Jurkat, Clone E6-1 (cell line): Measurements from ENCODE around the gene ADGRL3.

Experiments used
- DNase-seq: peaks from one replicate; pipeline ENCODE4 v3.0.0-alpha.2; 2011; ENCODE audit warnings: low read depth, low spot score
- H3K4me3 ChIP-seq: 2 replicates; pipeline ENCODE4 v1.5.1; 2011; ENCODE audit warnings: mild to moderate bottlenecking, low read length, control low read depth, moderate library complexity

Gene ADGRL3

DNA sequence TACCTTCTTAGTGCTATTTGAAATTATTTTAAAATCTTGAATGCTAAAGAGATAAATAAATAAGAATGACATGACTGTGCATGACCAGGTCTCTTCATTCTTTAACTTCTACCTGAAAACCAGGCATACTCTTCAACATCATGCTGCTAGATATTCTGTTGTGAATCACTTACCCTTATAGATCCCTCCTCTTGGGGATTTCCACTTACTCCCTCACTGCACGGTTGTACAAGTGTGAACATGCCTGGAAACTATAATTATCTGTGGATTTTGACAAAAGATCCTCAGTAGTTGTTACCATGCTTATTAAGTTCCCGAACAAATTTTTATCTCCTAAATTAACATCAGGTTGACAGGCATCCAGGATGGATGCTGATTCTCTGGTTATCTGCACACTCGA, 54.3 kb downstream of the ADGRL3 start:
- DNase-seq = no peak

DNA sequence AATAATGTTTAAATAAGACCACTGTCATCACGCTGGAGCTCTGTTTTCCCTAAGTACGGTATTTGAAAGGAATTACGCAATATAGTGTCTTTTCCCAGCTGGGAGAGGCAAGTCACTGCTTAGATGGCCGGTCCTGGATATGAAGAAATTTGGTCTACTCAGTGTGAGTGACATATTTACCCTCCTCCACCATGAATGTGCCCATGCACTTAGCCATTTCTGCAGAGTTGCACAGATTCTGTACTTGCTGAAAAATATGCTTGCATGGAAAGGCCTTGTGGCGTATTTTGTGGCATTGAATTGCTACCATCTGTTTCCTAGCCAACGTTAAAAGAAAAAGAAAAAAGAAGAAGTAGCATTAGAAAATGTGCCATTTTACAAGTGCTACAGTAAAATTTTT, 73.1 kb downstream of the ADGRL3 start:
- no peak for DNase-seq
- no peak overlapping the region for H3K4me3 ChIP-seq

More for the DNA sequence above, 54.3 kb downstream of the ADGRL3 start:
- H3K4me3 ChIP-seq = no peak overlapping the region

DNA sequence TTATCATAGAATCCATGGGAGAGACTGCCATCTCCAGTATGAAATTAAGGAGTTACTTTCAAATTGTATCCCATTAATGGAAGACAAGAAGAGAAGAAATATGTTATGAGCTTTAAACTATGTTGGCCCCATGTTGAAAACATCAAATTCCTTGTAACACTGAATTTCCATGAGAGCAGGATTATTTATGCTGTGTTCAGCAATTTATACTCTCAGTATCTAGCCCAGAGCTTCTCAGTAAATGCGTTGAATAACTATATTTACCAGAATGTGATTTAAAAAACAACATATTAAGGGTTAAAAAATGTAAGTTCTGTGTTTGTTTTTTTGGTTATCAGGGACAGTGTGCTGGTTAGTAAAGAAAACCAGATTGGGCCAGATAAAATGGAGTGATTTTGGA, 74.2 kb downstream of the ADGRL3 start:
- no peak for DNase-seq
- no peak overlapping the region for H3K4me3 ChIP-seq

DNA sequence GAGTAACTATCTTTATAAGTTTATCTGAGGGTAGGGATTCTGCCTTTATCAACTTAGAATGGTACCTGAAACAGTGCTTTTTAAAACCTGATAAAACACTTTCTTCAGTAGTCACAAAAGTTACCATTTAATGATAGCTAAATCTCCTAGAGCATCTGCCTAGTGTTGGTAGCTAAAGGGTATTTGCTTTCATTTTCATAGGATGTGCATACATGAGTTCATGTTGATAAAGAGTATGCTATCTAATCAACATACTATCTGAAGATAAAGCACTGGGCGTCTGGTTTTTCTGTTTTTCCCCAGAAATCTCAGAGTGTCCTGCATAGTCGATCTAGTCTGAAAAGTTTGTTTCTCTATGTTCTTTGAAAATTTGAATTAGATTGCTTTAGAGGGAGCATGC, 75.1 kb downstream of the ADGRL3 start:
- no peak for DNase-seq
- H3K4me3 ChIP-seq = no peak overlapping the region

DNA sequence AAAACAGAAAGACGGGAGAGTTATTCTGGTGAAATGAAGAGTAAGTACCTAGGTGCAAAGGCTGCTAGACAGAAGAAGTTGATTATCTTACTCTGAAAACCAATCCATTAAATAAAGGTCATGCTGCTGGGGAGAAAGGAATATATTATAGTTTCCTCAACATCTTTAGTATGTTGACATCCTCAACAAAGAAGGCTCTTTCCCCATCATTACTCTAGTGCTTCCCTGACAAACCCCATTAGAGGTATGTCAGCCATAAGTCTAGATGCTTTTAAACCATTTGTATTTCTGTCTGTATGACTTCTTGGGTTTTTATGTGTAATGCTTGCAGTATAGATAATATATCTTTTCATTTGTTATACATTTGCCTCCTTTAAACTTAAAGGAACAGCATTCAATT, 75.9 kb downstream of the ADGRL3 start:
- no peak overlapping the region for H3K4me3 ChIP-seq
- no peak for DNase-seq

DNA sequence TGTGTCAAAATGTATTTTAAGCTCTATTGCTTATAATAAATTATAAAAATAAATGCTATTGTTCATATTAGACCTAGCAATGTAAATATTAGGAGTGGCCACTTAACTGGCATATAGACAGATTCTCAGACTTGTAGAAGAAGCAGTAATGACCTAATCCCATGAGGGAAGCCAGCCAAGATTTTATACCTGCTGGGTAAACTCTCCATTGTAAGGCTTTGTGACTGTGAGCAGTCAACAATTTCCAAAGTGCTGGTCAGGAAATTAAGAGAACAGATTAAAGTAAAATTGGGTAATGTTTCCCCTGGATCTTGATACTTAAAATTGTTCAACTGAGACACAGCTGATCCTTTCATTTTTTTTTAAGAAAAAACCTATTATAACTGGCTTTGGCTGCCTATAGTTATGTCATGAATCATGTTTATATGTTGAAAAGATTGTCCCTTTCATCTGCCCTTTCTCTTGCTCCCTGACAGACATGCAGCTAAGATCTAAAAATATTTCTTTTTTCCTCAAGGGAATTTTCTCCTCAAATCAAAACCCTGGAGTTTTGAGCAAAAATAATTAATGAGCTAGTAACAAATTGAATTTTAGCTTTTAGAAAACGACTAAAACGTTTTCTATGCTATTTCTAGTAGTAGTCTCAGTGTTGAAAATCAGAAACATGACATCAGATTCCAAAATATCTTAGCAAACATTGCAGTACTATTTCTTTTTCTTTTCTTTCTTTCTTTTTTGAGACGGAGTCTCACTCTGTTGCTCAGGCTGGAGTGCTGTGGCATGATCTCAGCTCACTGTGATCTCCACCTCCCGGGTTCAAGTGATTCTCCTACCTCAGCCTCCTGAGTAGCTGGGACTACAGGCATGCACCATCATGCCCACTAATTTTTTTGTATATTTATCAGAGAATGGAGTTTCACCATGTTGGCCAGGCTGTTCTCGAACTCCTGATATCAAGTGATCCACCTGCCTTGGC, 77.9 kb downstream of the ADGRL3 start:
- H3K4me3 ChIP-seq = no peak overlapping the region
- no peak for DNase-seq

DNA sequence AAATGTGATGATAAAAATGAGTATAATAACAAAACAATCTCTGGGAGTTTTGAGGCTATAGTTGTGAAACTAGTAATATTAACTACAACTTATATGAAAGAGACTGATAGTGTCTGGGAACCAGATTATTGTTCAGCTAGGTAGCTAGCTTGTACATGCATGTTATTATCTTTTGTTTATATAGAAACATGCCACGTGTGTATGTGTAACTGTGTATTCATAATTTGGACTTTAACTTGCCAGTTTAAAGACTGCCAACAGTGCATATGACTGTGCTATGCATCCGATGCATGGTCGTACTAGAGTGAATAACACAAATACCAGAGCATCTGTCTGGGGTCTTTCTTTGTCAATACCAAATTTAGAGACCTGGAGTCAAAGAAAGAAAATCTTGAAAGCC, 92.2 kb downstream of the ADGRL3 start:
- DNase-seq = no peak
- no peak overlapping the region for H3K4me3 ChIP-seq

DNA sequence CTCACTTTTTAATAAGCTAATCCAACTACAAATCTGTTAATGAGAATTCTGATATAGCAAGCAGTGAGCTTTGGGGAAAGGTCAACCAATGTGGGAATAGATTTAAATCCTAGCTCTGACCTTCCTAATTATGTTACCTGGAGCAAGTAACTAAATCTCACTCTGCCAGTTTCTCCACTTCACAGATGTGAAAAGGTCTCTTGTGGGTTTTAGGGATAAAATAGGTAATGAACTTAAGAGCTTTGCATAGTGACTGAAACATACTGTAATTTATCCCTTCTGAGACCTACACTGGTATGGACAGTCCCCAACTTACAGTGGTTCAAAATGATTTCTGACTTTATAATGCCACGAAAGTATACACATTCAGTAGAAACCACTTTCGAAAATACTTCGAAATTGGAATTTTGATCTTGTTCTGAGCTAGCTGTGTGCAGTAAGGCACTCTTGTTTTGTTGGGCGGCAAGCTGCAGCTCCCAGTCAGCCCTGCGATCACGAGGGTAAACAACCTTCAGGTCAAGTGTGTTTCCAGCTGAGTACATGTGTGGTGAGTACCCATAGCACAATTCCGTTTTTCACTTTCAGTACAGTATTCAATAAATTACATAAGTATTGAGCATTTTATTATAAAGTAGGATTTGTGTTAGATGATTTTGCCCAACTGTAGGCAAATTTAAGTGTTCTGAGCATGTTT, 93.7 kb downstream of the ADGRL3 start:
- no peak overlapping the region for H3K4me3 ChIP-seq
- no peak for DNase-seq

DNA sequence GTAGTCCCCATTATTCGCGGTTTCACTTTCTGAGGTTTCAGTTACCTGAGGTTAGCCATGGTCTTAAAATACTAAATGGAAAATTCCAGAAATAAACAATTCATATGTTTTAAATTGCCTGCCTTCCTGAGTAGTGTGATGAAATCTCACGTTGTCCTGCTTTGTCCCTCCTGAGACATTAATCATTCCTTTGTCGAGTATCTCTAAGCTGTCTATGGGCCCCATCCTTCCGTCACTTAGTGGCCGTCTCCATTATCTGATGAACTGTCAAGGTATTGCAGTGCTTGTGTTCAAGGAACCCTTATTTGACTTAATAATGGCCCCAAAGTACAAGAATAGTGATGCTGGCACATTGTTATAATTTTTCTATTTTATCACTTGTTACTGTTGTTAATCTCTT, 94.8 kb downstream of the ADGRL3 start:
- no peak overlapping the region for H3K4me3 ChIP-seq
- DNase-seq = no peak

DNA sequence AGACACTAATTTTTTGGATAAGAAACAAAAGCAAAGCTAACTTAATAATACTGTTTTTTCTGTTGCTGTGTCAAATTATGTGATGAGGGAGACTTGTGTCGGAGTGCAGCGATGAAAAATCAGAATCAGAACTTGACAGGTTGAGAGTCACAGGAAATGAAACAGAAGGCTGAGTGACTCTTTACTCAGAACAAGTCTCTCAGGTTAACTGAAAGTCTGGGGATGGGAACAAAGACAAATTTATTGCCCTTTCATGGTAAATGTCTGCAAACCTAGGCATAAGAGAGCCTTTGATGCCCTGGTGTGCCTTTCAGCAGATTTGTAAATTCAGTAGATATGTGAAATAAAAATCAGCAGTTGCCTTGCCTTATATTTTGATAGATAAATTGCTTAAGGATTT, 96.0 kb downstream of the ADGRL3 start:
- no peak overlapping the region for H3K4me3 ChIP-seq
- no peak for DNase-seq

DNA sequence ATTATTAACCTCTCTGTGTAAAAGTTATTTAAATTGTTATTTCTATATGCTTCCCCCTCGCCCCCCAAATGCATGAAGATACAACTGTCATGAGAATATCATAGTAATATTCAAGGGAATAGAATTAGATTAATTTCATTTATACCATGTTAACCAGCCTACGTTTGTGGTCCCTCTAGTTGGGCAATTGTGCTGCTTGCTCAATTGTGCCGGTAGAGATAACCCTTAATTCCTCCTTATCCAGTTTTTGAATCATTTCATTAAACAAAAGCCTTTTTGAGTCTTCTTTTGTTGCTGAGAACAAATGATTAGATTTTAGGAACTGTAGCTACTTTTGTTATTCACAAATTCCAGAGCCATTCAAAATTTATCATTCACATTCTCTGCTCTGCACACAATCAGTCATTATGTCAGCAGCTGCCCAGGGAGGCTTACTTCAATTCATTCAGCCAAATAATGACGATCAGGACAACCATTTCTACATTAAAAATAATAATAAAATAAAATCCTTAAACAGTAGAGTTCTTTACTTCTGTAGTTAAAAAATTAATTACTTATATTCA, 98.1 kb downstream of the ADGRL3 start:
- no peak overlapping the region for H3K4me3 ChIP-seq
- DNase-seq = no peak

DNA sequence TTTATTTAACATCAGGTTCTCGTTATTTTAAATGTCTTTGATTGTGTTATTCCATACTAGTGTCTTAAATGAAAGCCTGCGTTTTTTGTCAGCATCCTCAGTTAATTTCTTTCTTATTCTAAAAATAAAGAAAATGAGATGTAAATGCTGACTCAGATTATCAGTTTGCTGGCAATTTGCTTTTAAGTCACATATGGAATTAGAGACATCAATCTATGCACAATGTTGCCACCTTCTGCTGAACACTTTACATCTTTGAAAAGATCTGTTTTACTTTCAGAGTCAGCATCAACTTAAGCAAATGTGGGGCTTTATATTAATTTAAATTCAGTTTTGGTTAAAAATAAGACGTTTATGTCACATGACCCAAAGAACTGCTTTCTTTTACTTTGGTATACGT, 99.2 kb downstream of the ADGRL3 start:
- H3K4me3 ChIP-seq = no peak overlapping the region
- no peak for DNase-seq

DNA sequence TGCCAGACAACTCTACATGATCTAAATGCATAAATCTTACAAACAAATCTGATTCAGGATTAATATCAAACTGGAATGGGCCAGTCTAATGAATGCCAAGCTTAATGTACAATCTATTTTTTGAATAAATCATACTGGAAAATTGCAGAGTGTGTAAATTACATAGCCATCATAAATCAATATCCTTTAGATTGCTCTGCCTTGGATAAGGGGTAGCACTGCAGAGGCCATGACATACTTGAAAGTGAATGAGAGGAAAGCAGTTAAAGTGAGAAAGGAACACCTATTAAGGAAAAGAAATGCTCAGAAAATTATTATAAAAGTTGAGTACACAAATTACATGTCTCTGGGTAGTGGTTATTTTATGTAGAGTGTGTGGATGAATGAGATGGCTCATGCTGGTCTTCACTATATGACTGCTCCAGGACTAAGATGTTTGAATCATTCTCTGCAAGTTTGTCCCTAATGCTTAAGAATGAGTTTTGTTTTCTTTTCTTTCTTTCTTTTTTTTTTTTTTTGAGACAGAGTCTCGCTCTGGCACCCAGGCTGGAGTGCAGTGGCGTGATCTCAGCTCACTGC, 100.2 kb downstream of the ADGRL3 start:
- no peak for DNase-seq
- no peak overlapping the region for H3K4me3 ChIP-seq

DNA sequence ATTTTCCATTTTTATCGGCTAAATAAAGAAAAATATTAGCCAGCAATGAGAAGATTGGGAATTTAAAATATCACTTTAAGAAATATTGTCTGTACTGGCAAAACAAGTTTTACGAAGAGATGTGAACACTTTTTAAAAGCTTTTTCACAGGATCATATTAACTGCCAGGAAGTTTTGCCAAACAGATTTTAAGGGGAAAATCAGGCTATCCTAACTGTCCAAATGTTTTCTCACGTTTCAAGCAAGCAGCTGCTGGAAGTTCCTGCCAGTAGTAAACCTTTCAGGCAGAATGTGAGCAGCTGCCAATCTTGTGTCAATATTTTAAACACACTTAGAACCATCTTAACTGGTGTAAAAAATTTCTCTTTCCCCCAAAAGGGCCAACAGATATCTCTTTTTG, 101.1 kb downstream of the ADGRL3 start:
- no peak overlapping the region for H3K4me3 ChIP-seq
- DNase-seq = no peak

DNA sequence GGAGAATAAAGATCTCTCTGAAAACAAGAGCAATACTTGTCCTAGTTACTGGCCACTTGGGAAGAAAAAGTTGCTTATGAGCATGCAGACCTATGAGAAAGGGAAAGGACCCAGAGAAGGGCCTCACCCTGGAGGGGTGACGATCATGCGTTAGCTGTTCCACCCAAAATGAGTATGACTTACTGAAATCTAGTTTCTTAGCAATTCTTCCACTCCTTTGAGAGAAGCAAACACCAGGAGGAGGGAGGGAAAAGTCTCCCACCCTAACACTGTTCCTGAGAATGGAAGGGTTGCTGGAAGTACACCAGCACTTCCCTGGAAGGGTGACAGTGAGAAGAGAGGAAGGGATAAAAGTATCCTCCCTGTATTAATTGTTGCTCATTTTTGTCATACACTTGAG, 107.9 kb downstream of the ADGRL3 start:
- H3K4me3 ChIP-seq = no peak overlapping the region
- DNase-seq = no peak

DNA sequence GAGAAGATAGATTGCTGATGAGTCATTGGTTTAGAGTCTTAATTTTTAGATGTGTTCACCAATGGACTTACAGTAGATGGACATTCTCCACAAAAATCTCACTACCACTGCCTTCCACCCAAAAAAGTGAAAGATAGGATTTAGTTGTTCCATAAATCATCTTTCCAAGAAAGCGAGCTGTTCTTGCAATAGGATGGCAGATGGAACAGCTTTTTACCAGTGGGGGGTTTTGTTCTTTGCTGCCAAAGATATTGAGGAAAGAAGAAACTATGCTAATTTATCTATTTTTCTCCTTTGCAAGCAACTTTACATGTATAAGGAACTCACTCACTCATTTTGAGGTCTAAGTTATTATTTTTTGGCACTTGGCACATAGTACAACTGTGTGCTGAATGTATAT, 109.5 kb downstream of the ADGRL3 start:
- H3K4me3 ChIP-seq = no peak overlapping the region
- no peak for DNase-seq

DNA sequence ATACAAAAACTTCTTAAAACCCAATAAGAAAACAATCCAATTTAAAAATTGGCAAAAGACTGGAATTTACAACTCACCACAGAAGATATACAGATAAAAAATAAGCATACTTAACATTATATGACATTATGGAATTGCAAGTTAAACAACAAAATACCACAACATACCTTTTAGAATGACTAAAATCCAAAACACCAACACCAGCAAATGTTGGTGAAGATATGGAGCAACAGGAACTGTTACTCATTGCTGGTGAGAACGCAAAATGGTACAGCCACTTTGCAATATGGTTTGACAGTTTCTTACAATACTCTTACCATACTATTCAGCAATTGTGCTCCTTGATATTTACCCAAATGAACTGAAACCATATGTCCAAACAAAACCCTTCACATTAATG, 112.4 kb downstream of the ADGRL3 start:
- DNase-seq = no peak
- H3K4me3 ChIP-seq = no peak overlapping the region

DNA sequence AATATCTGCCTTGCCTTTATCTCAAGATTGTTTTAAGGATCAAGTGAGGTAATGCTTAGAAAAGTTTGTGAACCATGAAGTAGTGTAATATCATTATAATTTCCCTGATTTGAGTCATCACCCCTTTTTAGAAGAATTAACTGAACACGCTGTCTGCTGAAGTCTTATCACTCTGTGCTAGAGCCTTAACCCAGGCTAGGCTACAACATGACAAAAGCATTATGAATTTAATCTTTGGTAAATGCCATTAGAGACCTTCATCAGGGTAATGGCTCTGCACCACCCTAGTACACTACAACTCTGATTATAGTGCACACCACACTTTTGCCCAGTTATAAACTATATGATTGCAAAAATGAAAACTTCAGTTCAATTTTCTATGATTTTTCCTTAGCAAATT, 118.3 kb downstream of the ADGRL3 start:
- DNase-seq = no peak
- H3K4me3 ChIP-seq = no peak overlapping the region

DNA sequence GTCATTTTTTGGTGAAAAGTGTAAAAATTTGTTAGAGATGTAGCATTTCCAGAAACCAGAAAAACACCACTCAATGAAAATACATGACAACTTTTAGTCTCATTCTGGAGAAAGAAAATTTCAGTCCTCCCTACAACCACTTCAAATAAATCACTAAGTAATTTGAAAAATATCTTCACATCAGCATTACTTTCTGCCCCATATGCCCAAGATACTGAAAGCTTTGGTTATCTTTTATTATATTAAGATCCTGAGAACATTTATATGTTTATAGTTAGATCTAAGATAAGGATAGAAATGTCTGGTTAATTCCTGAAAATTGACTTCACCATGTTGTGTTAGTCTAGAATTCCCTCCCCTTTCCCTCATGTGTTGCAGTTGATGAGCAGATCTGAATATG, 119.0 kb downstream of the ADGRL3 start:
- DNase-seq = no peak
- H3K4me3 ChIP-seq = no peak overlapping the region

DNA sequence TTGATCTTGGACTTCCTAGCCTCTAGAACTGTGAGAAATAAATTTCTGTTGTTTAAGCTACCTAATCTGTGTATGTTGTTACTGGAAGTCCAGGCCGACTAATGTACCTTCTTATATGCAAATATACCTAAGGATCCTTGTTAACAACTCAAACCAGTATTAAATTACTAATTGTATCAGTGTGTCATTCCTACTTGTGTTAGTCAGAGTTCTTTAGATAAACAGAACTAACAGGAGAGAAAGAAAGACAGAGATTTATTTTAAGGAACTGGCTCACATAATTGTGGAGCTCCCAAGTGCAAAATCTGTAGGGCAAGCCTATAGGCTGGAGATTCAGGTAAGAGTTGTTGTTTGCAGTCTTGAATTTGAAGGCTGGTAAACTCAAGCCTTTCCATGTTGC, 120.0 kb downstream of the ADGRL3 start:
- no peak overlapping the region for H3K4me3 ChIP-seq
- DNase-seq = no peak
